Measurements from ENCODE around the gene ADAMTS2. TPM values are rescaled to one million over a fixed set of nuclear protein-coding genes. Genes with fewer than 3 reads are reported as not detected.

ADAMTS2 gene
- total and polyA plus RNA-seq, 2 experiments from 2014 or later = 62.0 to 132 TPM

DNA sequence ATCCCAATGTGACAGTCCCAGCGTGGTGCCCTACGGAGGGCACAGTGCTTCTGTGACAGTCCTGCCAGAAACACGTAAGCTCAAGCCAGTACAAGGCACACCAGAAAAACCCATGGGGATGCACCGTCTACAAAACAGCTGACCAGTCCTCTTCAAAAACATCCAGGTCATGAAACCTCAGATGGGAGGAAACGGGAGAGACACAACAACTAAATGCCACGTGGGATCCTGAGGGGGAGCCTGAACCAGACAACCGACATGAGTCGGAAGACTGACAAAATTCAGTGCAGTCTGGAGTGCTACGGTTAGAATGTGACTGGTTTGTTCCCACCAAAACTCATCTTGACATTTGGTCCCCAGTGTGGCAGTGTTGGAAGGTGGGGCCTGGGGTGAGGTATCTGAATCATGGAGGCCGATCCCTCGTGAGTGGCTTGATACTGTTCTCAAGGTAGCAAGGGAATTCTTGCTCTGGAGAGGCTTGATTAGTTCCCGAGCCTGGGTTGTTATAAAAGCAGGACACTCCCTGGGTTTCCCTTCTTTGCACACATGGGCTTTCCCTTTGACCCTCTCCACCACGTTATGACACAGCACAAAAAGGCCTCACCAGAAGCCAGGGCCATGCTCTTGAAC lies 55.4 kb downstream of the ADAMTS2 start:
- no peaks in the 10 kb centered on the region for H3K27me3 ChIP-seq (replicated peaks; ENCODE audit: insufficient read depth)
- H3K4me2 ChIP-seq (ENCODE audit: unreplicated experiment) = no peak overlapping the region
- no peaks in the 10 kb centered on the region for H3K36me3 ChIP-seq (ENCODE audit: low read depth)
- peaks cover 99% of the 10 kb centered on the region for H3K79me2 ChIP-seq (ENCODE audit: insufficient read depth)
- no peak overlapping the region for H3K9ac ChIP-seq
- 88 to 89% methylated on average over 13 of the region's 13 CpGs for WGBS, 2 experiments (ENCODE audit: low coverage in 1 of 2, low lambda C conversion rate in 2 of 2, missing lambda C conversion rate in 2 of 2)
- in situ Hi-C loops (cut with MboI) = no loop called here
- H3F3A ChIP-seq (ENCODE audit: insufficient read depth) = 0 out of 2 replicates have a peak, but pooled peaks cover 8% of the 10 kb centered on the region
- peaks cover 21% of the 10 kb centered on the region for H3K4me1 ChIP-seq (ENCODE audit: insufficient read depth)
- H4K20me1 ChIP-seq (ENCODE audit: insufficient read depth) = no peaks in the 10 kb centered on the region
- no peak overlapping the region for H3K4me3 ChIP-seq
- no peak overlapping the region for H3K27ac ChIP-seq
- no peaks in the 10 kb centered on the region for H3K9me2 ChIP-seq (ENCODE audit: insufficient read depth)
- no peaks in the 10 kb centered on the region for H3K9me3 ChIP-seq (ENCODE audit: low read depth)
- TF ChIP-seq EZH2phosphoT487 (IDR thresholded peaks at IDR 0.05; ENCODE audit: insufficient read depth, low read depth) = no peak
- no peak for TF ChIP-seq EZH2 (IDR thresholded peaks at IDR 0.05; ENCODE audit: insufficient read depth, poor library complexity, severe bottlenecking)
- no peak overlapping the region for H2AFZ ChIP-seq
- no peak for DNase-seq

DNA sequence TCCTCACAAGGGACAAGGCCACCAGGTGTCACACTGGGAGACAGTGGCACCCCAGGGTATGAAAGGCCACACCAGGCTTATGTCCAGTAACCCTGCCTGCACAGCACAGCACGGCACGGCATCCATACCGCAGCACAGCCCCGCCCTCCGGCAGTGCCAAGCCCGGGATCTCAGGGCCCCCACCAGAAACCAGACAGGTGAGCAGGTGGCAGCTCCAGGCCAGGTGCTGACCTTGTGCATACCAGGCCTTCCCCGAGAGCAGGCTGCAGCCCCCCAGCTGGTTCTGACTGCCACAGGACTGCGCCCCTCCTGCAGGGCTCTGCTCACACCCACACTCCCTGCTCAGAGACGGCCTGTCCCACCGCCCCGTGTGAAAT lies 56.5 kb downstream of the ADAMTS2 start:
- H3K9me2 ChIP-seq (ENCODE audit: insufficient read depth) = no peaks in the 10 kb centered on the region
- H3K27ac ChIP-seq = no peak overlapping the region
- DNase-seq = no peak
- no peak overlapping the region for H3K9ac ChIP-seq
- no peak overlapping the region for H2AFZ ChIP-seq
- in situ Hi-C loops (cut with MboI) = no loop called here
- peaks cover 99% of the 10 kb centered on the region for H3K79me2 ChIP-seq (ENCODE audit: insufficient read depth)
- H3K9me3 ChIP-seq (ENCODE audit: low read depth) = no peaks in the 10 kb centered on the region
- no peak for TF ChIP-seq EZH2phosphoT487 (IDR thresholded peaks at IDR 0.05; ENCODE audit: insufficient read depth, low read depth)
- H3K4me3 ChIP-seq = no peak overlapping the region
- no peak overlapping the region for H3K4me2 ChIP-seq (ENCODE audit: unreplicated experiment)
- WGBS, 2 experiments (ENCODE audit: low coverage in 1 of 2, low lambda C conversion rate in 2 of 2, missing lambda C conversion rate in 2 of 2) = 91% methylated on average over 10 to 11 of the region's 11 CpGs
- 0 out of 2 replicates have a peak, but pooled peaks cover 1% of the 10 kb centered on the region for H3F3A ChIP-seq (ENCODE audit: insufficient read depth)
- H3K27me3 ChIP-seq (replicated peaks; ENCODE audit: insufficient read depth) = no peaks in the 10 kb centered on the region
- peaks cover 10% of the 10 kb centered on the region for H3K4me1 ChIP-seq (ENCODE audit: insufficient read depth)
- H3K36me3 ChIP-seq (ENCODE audit: low read depth) = no peaks in the 10 kb centered on the region
- no peaks in the 10 kb centered on the region for H4K20me1 ChIP-seq (ENCODE audit: insufficient read depth)

DNA sequence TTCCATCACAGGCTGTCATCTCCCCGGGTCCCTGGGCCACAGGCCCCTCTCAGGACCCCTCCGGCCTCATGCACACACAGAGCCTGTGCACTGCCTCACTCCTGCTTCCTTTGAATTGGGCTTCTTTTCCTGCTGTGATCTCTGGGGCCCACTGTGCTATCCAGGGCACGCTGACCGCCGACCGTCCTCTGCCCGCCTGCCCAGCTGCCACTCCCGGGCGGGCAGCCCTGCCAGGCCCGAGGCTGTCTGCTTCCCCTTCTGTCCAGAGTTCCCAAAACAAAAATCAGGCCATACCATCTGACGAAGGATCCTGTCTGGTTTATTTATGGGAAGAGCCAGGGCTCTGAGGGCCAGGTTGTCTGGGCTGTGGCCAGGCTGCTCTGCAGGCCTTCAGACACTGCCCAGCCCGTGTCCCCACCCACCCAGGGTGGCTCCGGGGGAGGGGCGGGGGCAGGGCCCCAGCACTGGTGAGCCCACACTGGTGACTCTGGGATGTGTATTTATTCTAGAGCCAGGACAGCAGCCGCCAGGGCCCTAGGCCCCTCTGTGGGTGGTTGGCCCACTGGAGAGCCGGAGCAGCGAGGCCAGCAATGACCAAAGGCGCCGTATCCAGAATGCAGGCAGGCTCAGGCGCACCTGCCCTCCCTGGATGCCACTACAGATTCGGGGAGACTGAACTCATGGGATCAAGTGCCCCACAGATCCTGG lies 57.0 kb downstream of the ADAMTS2 start:
- in situ Hi-C loops (cut with MboI) = no loop called here
- no peaks in the 10 kb centered on the region for H3K9me3 ChIP-seq (ENCODE audit: low read depth)
- H3K36me3 ChIP-seq (ENCODE audit: low read depth) = no peaks in the 10 kb centered on the region
- H2AFZ ChIP-seq = no peak overlapping the region
- no peaks in the 10 kb centered on the region for H3F3A ChIP-seq (ENCODE audit: insufficient read depth)
- H3K9me2 ChIP-seq (ENCODE audit: insufficient read depth) = no peaks in the 10 kb centered on the region
- no peak overlapping the region for H3K27ac ChIP-seq
- no peak for DNase-seq
- peaks cover 99% of the 10 kb centered on the region for H3K79me2 ChIP-seq (ENCODE audit: insufficient read depth)
- 83 to 89% methylated on average over 19 to 21 of the region's 21 CpGs for WGBS, 2 experiments (ENCODE audit: low coverage in 1 of 2, low lambda C conversion rate in 2 of 2, missing lambda C conversion rate in 2 of 2)
- H3K4me2 ChIP-seq (ENCODE audit: unreplicated experiment) = no peak overlapping the region
- H3K27me3 ChIP-seq (replicated peaks; ENCODE audit: insufficient read depth) = no peaks in the 10 kb centered on the region
- peaks cover 6% of the 10 kb centered on the region for H3K4me1 ChIP-seq (ENCODE audit: insufficient read depth)
- H4K20me1 ChIP-seq (ENCODE audit: insufficient read depth) = no peaks in the 10 kb centered on the region
- no peak overlapping the region for H3K4me3 ChIP-seq
- no peak overlapping the region for H3K9ac ChIP-seq
- TF ChIP-seq EZH2 (IDR thresholded peaks at IDR 0.05; ENCODE audit: insufficient read depth, poor library complexity, severe bottlenecking) = no peak
- no peak for TF ChIP-seq EZH2phosphoT487 (IDR thresholded peaks at IDR 0.05; ENCODE audit: insufficient read depth, low read depth)

DNA sequence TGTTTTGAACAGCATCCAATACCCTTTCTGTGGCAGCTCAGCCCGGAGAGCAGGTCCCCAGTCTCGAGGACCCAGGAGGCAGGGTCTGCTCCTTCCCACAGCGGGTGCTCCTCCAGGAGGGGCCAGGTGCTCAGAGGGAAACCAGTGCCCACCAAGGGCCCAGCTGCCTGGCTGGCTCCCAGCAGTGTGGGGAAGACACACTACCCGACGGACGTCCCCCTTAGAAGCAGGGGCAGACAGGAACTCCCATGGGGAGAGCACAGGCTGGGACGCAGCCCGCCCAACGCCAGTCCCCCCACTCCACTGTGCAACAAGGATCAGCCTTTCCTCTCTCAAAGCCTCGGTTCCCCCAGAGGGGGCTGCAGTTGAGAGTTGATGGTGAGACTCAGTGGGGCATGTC lies 57.6 kb downstream of the ADAMTS2 start:
- no peaks in the 10 kb centered on the region for H3K36me3 ChIP-seq (ENCODE audit: low read depth)
- no peaks in the 10 kb centered on the region; the same call in 1 of the 2 replicates for H3K4me1 ChIP-seq (ENCODE audit: insufficient read depth)
- H3K27ac ChIP-seq = no peak overlapping the region
- no peak overlapping the region for H3K9ac ChIP-seq
- H3F3A ChIP-seq (ENCODE audit: insufficient read depth) = no peaks in the 10 kb centered on the region
- DNase-seq = no peak
- no peak overlapping the region for H3K4me2 ChIP-seq (ENCODE audit: unreplicated experiment)
- TF ChIP-seq EZH2phosphoT487 (IDR thresholded peaks at IDR 0.05; ENCODE audit: insufficient read depth, low read depth) (no peak), EZH2 (IDR thresholded peaks at IDR 0.05; ENCODE audit: insufficient read depth, poor library complexity, severe bottlenecking) (no peak)
- no peaks in the 10 kb centered on the region for H4K20me1 ChIP-seq (ENCODE audit: insufficient read depth)
- no peak overlapping the region for H3K4me3 ChIP-seq
- 91 to 94% methylated on average over 8 to 10 of the region's 10 CpGs for WGBS, 2 experiments (ENCODE audit: low coverage in 1 of 2, low lambda C conversion rate in 2 of 2, missing lambda C conversion rate in 2 of 2)
- H3K27me3 ChIP-seq (replicated peaks; ENCODE audit: insufficient read depth) = no peaks in the 10 kb centered on the region
- in situ Hi-C loops (cut with MboI) = no loop called here
- H3K79me2 ChIP-seq (ENCODE audit: insufficient read depth) = peaks cover 99% of the 10 kb centered on the region
- no peaks in the 10 kb centered on the region for H3K9me3 ChIP-seq (ENCODE audit: low read depth)
- H3K9me2 ChIP-seq (ENCODE audit: insufficient read depth) = no peaks in the 10 kb centered on the region
- H2AFZ ChIP-seq = no peak overlapping the region
